Measurements from ENCODE around the gene MANBA.

MANBA gene

GRCh38 chr4:102794999-102795398, 34.2 kb upstream of the MANBA start:
- no peak overlapping the region for H3K4me3 ChIP-seq (ENCODE audit: low read depth, low read length)
- TF ChIP-seq POLR2A (IDR thresholded peaks at IDR 0.05; ENCODE audit: extremely low read depth, insufficient read length), result no peak
- DNase-seq (ENCODE audit: low read depth), result no peak

GRCh38 chr4:102792361-102792936, 31.7 kb upstream of the MANBA start:
- DNase-seq (ENCODE audit: low read depth), result no peak
- no peak for TF ChIP-seq CTCF (IDR thresholded peaks at IDR 0.05; ENCODE audit: low read depth, low read length)
- no peak for TF ChIP-seq MAX (IDR thresholded peaks at IDR 0.05; ENCODE audit: low read depth, low read length)
- TF ChIP-seq MYC (IDR thresholded peaks at IDR 0.05; ENCODE audit: low read depth, low read length), result no peak
- TF ChIP-seq POLR2A (IDR thresholded peaks at IDR 0.05; ENCODE audit: extremely low read depth, insufficient read length), result no peak
- H3K4me3 ChIP-seq (ENCODE audit: low read depth, low read length), result no peak overlapping the region

- TF ChIP-seq POLR2A (IDR thresholded peaks at IDR 0.05; ENCODE audit: extremely low read depth, insufficient read length) (no peak), MAX (IDR thresholded peaks at IDR 0.05; ENCODE audit: low read depth, low read length) (no peak), MYC (IDR thresholded peaks at IDR 0.05; ENCODE audit: low read depth, low read length) (no peak)
- no peak for DNase-seq (ENCODE audit: low read depth)
- no peak overlapping the region for H3K4me3 ChIP-seq (ENCODE audit: low read depth, low read length)
Observed at GRCh38 chr4:102791318-102791835, 30.6 kb upstream of the MANBA start.

GRCh38 chr4:102789317-102789717, 28.5 kb upstream of the MANBA start:
- H3K4me3 ChIP-seq (ENCODE audit: low read depth, low read length), result no peak overlapping the region
- TF ChIP-seq MYC (IDR thresholded peaks at IDR 0.05; ENCODE audit: low read depth, low read length) (no peak), POLR2A (IDR thresholded peaks at IDR 0.05; ENCODE audit: extremely low read depth, insufficient read length) (no peak), CTCF (IDR thresholded peaks at IDR 0.05; ENCODE audit: low read depth, low read length) (no peak), MAX (IDR thresholded peaks at IDR 0.05; ENCODE audit: low read depth, low read length) (no peak)
- peak; percentile 34 for DNase-seq (ENCODE audit: low read depth)

- H3K4me3 ChIP-seq (ENCODE audit: low read depth, low read length), result no peak overlapping the region
- DNase-seq (ENCODE audit: low read depth), result no peak
- TF ChIP-seq MYC (IDR thresholded peaks at IDR 0.05; ENCODE audit: low read depth, low read length), result no peak
- TF ChIP-seq MAX (IDR thresholded peaks at IDR 0.05; ENCODE audit: low read depth, low read length), result no peak
- no peak for TF ChIP-seq POLR2A (IDR thresholded peaks at IDR 0.05; ENCODE audit: extremely low read depth, insufficient read length)
Observed at GRCh38 chr4:102787944-102788343, 27.2 kb upstream of the MANBA start.

GRCh38 chr4:102787096-102787881, 26.5 kb upstream of the MANBA start:
- H3K4me3 ChIP-seq (ENCODE audit: low read depth, low read length), result no peak overlapping the region
- no peak for DNase-seq (ENCODE audit: low read depth)
- no peak for TF ChIP-seq CTCF (IDR thresholded peaks at IDR 0.05; ENCODE audit: low read depth, low read length)
- TF ChIP-seq MAX (IDR thresholded peaks at IDR 0.05; ENCODE audit: low read depth, low read length), result no peak
- no peak for TF ChIP-seq POLR2A (IDR thresholded peaks at IDR 0.05; ENCODE audit: extremely low read depth, insufficient read length)
- no peak for TF ChIP-seq MYC (IDR thresholded peaks at IDR 0.05; ENCODE audit: low read depth, low read length)

GRCh38 chr4:102786279-102786678, 25.5 kb upstream of the MANBA start:
- no peak overlapping the region for H3K4me3 ChIP-seq (ENCODE audit: low read depth, low read length)
- DNase-seq (ENCODE audit: low read depth), result no peak
- TF ChIP-seq CTCF (IDR thresholded peaks at IDR 0.05; ENCODE audit: low read depth, low read length) (no peak), MYC (IDR thresholded peaks at IDR 0.05; ENCODE audit: low read depth, low read length) (no peak)

Data from NB4 (cell line).